HG03565 (cell line): ENCODE results near the gene PEF1.

ENCODE experiments used
- ATAC-seq: cut with Tn5 transposase; IDR thresholded peaks from one replicate; pipeline ENCODE4 v1.9.1; 2021; ENCODE audit warnings: mild to moderate bottlenecking, moderate library complexity; ENCODE audit not compliant: unreplicated experiment

PEF1 gene

GRCh38 chr1:31586376-31587327 lies 58.0 kb downstream of the PEF1 start:
- no peak for ATAC-seq

GRCh38 chr1:31585736-31586365 lies 58.8 kb downstream of the PEF1 start:
- ATAC-seq, result no peak

GRCh38 chr1:31584869-31585735 lies 59.6 kb downstream of the PEF1 start:
- ATAC-seq, result no peak

GRCh38 chr1:31583995-31584868 lies 60.4 kb downstream of the PEF1 start:
- no peak for ATAC-seq

- ATAC-seq, result no peak
Observed at GRCh38 chr1:31583082-31583994, 61.3 kb downstream of the PEF1 start.

GRCh38 chr1:31581821-31582810 lies 62.6 kb downstream of the PEF1 start:
- ATAC-seq, result no peak

- ATAC-seq, result no peak
Observed at GRCh38 chr1:31580891-31581603, 63.6 kb downstream of the PEF1 start.

GRCh38 chr1:31580513-31580870 lies 64.2 kb downstream of the PEF1 start:
- ATAC-seq, result no peak
